DMS153 treated with DMSO at 0.1 percent for 48 hours (cell line): ENCODE results near the gene CLMN.

ENCODE experiments used
- DNase-seq: peaks from one replicate; lab custom pipeline; 2025; ENCODE audit not compliant: unreplicated experiment; lab: John Stamatoyannopoulos, UW

The CLMN gene, protein sequence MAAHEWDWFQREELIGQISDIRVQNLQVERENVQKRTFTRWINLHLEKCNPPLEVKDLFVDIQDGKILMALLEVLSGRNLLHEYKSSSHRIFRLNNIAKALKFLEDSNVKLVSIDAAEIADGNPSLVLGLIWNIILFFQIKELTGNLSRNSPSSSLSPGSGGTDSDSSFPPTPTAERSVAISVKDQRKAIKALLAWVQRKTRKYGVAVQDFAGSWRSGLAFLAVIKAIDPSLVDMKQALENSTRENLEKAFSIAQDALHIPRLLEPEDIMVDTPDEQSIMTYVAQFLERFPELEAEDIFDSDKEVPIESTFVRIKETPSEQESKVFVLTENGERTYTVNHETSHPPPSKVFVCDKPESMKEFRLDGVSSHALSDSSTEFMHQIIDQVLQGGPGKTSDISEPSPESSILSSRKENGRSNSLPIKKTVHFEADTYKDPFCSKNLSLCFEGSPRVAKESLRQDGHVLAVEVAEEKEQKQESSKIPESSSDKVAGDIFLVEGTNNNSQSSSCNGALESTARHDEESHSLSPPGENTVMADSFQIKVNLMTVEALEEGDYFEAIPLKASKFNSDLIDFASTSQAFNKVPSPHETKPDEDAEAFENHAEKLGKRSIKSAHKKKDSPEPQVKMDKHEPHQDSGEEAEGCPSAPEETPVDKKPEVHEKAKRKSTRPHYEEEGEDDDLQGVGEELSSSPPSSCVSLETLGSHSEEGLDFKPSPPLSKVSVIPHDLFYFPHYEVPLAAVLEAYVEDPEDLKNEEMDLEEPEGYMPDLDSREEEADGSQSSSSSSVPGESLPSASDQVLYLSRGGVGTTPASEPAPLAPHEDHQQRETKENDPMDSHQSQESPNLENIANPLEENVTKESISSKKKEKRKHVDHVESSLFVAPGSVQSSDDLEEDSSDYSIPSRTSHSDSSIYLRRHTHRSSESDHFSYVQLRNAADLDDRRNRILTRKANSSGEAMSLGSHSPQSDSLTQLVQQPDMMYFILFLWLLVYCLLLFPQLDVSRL

DNA sequence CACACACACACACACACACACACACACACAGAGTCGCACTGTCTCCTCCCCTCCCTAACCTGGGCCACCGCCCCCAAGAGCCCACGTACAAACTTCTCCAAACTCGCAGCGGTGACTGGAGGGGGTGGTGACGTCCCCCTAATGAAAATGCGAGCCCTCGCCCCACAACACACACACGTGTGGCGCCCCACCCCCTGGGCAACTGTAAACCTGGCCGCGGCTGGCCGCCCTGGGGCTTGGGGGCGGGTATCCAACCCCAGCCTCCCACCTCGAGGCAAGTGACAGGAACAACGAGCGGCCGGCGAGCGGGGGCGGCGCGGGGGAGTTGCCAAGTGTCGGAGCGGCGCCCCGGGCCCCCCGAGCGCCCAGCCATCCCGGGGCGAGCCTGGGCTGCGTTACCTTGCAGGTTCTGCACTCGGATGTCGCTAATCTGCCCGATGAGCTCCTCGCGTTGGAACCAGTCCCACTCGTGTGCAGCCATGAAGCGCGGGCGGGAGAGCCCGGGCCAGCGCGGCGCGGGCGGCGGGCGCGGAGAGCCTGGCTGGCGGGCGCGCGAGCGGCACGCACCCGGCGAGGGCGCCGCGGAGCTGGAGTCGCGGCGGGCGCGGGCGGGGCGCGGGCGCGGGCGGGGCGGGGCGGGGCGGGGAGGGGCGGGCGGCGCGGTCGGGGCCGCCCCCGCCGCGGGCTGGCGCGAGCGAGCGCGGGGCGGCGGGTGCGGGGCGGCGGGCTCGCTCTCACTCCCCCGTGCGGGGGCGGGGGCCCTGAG is at the start of gene CLMN:
Gene CLMN, minus strand, starts transcription at position 597 of the 766 bp plus-strand sequence. Its CDS starts 116 bp downstream, at position 481.
- DNase-seq: no peak

DNA sequence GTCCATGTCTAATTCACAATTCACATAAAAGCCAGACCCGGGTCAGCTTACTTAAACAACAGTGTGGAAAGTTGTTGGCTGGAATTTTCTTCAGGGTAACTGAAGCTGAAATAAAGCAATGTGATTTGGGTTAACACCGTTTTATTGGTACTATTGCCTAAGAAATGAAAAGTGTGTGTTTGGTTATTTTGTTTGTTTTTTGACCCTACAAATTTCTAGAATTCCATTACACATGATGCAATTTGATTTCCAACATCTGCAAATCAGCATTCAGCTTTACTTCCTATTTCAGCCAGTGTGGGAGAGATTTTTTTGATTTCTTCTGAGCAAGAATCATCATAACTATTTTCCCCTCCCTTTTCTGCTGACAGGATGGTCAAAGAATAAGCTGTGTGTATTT is 45.7 kb upstream of the CLMN start:
- DNase-seq: no peak

DNA sequence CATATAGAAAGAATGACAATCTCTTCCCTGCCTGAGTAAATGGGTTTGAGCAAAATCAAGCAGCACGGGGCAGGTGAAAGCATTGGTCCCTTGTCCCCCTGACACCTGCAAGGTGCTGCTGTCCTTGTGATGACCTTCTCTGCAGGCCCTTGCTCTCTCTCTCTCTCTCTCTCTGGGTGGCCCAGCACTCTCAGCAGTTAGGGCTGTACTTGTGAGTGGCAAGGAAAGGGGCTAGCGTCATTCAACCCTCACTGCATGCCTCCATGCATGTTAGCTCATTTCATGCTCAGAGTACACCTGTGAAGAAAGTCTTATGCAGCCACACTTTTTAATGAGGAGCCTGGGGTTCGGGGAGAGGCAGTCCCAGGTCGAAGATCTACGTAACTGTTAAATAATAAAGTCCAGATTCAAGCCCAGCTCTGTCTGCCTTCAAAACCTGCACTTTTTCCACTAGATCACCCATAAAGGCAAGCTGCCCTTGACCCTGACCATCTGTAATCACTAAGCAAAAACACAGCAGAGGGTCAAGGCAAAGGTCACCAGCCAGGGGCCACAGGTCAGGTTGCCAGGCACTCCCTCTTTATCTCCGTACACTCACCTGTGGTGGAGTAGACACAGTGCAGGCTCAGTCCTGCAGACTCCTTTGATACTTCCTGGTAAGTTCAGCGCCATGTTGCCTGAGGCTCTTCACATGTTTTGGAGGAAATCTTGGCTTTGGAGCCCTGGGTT is 44.9 kb upstream of the CLMN start:
- no peak for DNase-seq

DNA sequence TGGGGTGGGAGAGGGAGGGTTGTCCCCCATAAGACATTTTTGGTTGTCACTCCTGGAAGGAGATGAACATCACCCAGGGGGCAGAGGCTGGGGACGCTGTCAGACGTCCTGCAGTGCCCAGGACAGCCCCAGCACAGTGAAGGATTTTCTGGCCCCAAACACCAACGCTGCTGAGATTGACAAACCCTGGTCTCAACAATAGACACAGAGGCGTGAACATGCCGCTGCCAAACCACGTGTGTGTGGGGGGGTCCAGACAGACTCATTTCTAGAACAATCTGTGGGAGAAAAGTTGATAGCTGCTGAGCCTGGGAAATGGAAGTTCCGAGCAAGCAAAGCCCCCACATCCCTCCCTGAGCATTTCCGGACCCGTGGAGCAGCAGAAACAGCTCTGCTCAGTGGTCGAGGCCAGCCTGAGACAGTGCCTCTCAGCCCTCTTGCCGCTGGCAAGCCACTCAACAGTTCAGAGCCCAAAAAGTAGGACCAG is 43.8 kb upstream of the CLMN start:
- DNase-seq: no peak

DNA sequence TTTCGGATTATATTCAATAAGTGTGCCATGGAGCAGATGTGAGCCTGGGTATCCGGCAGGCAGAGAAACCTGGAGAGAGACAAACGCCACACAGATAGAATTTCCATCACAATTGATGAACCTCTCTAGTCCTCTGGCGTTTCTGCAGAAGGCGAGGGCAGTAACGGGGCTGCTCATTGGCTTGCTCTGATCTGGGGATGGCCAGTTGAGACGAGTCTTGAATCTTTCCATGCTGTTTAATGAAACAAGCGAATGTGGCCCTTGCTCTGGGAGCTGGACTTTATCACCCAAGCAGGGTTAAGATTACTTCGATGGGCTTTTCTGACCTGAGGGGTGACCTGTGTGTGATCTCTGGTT is 42.4 kb upstream of the CLMN start:
- DNase-seq: no peak

DNA sequence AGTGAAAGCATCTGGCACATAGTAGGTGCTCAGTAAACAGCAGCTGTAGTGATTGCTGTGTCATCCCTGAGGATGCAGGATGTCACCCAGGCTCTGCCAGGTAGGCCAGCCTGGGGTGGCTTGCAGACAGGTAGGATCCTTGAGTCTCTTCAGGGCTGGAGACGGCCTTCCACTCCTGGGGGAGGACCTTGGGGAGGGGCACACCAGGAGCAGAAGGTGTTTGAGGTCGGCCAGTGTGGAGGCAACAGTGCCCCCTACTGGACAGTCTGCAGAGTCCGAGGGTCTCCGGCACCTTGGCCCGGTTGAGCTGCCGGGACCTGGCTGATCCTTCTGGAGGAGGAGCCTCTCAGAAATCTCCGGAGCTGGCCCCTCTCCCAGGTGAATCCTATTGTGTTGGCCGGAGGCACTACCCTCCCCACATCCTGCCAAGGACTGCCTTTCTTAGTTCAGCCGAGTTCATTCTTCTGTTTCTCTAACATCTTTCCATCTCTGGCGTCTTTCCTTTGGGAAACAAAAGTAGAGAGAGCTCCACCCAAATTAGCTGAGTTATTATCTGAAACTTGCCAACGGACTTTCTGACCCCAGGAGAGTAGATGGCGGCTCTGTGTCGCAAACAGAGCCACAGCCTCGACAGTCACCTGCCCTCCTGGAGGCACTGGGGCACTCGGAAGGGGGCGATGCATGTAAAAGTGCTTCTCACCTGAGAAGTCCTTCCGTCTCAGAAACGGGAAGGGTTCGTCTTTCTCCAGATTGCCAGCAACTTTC is 41.8 kb upstream of the CLMN start:
- no peak for DNase-seq

DNA sequence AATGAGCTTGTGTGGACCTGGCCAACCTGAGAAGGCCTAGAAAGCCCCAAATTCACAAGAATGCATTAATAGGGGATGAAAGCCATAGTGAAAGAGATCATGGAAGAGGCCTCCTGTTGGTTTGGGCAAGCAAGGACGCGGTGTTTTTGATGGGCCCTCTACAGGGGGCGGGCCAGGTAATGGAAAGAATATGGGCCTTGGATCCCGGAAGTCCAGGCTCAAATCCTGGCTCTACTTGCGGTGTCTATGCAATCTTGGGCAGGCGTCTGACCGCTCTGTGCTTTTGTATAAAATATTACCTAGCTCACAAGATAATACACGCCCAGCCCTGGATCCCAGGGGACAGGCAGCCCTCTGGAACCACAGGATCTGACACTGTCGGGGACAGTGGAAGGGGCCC is 41.1 kb upstream of the CLMN start:
- DNase-seq: no peak

DNA sequence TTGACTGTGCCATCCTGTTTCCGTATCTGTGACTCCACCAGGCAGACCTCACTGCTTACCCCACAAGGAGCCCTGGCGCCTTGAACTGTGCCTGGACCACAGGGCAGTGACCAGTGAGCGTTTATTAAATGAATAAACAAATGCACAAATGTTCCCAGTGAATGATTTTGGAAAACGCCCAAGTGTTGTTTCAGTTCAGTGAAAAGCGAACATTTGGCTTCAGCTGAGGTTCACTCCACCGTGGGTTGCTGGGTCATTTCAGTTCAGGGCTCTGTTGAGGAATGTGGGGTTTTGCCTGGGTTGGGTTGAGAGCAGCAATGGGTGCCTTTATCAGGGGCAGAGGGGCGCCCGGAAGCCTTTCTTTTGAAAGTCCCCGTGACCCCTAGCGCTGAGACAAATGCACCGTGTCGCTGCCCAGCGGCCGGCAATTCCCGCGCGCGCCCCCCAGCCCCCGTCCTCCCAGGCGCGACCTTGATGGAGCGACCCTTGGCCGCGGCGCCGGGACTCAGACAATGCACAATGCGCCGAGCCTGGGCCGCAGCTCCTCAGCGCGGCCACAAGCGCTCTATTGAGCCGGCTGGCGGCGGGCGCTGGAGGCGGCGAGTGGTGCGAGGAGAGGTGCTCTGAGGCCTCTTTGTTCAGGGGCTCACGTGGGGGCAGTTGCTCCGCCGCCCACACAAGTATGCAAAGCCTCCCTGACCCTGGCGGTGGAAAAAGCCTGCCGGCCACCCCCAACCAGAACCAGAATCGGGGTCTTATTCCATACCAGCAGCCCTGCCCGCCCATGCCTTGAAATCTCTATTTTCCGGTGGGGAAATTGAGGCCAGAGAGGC is 40.5 kb upstream of the CLMN start:
- no peak for DNase-seq

DNA sequence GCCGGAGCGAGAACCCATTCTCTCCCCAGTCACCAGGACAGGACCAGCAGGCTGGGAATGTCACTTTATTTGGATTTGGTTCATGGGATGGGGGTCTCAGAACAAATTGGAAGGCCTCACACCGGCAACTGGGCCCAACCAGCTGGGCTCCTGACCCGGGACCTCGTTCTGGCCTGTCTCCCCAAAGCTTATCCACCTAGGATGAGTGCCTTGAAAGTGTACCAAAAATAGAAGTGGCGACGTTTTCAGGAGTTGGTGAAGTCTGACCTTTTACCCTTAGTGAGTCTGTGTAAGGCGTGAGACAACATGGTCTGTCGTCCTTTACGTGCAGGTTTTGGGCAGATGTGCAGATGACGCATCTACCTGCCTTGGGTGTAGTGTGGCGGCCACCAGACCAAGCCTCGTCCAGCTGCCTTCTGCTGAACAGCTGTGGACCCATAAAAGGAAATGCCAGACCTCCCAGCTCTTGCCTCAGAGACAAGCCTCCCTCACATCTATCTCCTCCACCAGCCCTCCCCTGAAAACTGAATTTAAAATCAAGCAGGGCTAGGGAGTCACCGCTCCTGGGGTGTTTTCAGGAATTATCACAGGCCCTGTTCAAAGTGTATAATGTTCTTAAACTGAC is 36.6 kb upstream of the CLMN start:
- no peak for DNase-seq

DNA sequence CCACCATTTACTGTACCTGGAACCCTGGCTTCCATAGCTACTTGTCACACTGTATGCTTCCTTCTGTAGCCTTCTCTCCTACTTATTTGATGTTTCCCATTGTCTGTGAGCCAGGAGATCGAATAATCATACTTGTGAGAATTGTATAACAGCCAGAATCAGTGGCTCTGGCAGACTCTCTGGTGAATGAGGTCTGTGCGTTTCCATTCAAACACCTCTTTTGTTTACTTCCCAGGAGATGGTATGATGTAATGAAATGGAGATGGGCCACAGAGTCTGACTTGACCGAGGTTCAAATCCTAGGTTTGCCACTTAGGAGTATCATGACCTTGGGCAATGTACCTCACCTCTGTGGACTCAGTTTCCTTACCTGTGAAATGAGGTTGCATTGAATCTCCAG is 35.7 kb upstream of the CLMN start:
- DNase-seq: no peak

DNA sequence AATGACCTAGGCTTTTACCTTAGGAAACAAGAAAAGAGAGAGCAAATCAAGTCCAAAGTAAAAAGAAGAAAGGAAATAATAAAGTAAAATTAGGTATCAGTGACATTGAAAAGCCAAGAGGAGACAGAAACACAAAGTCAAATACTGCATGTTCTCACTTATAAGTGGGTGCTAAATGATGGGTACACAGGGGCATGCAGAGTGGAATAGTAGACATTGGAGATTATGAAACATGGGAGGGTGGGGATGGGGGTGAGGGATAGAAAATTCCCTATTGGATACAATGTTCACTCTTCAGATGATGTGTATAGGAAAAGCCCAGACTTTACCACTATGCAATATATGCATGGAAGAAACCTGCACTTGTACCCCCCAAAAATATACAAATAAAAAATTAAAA is 35.1 kb upstream of the CLMN start:
- no peak for DNase-seq

DNA sequence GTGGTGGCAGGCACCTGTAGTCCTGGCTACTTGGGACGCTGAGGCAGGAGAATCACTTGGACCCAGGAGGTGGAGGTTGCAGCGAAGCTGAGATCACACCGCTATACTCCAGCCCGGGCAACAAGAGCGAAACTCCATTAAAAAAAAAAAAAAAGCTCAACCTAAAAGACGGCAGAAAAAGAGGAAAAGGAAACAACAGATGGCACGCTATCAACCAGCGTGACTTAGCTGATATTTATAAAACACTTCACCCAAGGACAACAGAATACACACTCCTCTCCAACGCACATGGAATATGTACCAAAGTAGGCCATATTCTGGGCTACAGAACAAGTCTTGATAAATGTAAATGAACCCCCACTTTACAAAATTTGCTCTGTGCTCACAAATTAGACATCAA is 34.0 kb upstream of the CLMN start:
- no peak for DNase-seq

DNA sequence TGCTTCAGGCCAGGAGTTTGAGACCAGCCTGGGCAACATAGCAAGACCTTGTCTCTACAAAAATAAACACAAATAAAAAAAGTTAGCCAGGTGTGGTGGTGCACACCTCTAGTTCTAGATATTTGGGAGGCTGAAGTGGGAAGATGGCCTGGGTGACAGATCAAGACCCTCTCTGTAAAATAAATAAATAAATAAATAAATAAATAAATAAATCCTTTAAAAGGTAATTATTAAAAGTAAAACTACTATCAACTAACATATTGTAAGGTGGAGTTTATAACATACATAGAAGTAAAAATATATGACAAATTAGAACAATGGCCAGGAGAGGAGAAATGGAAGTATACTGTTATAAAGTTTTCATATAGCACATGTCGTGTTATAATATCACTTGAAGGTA is 33.3 kb upstream of the CLMN start:
- no peak for DNase-seq

DNA sequence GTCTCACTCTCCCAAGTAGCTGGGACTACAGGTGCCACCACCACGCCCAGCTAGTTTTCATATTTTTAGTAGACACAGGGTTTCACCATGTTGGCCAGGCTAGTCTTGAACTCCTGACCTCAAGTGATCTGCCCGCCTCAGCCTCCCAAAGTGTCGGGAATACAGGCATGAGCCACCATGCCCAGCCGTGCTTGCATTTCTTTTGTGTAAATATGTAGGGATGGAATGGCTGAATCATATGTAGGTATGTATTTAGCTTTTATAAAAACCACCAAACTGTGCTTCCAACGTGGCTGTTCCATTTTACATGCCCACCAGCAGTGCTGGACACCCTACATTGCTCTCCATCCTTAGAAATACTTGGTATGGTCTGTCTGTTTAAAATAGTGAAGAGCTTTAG is 32.8 kb upstream of the CLMN start:
- no peak for DNase-seq

DNA sequence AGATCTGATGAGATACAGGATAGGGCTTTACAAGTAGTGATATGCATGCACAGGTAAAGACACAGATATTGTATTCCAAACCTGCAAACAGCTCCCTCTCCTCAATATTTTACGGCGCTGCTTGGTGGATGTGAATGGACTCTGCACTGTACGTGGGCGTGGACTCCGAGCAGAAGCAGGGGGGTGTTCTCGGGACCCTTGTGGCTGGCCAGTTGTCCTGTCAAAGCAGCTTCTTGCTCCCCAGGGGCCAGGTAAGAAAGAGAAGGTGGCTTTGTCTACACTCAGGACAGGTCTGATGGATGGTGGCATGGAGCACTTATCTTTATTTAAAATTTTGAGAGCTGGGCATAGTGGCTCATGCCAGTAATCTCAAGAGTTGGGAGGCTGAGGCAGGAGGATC is 29.5 kb upstream of the CLMN start:
- DNase-seq: no peak

DNA sequence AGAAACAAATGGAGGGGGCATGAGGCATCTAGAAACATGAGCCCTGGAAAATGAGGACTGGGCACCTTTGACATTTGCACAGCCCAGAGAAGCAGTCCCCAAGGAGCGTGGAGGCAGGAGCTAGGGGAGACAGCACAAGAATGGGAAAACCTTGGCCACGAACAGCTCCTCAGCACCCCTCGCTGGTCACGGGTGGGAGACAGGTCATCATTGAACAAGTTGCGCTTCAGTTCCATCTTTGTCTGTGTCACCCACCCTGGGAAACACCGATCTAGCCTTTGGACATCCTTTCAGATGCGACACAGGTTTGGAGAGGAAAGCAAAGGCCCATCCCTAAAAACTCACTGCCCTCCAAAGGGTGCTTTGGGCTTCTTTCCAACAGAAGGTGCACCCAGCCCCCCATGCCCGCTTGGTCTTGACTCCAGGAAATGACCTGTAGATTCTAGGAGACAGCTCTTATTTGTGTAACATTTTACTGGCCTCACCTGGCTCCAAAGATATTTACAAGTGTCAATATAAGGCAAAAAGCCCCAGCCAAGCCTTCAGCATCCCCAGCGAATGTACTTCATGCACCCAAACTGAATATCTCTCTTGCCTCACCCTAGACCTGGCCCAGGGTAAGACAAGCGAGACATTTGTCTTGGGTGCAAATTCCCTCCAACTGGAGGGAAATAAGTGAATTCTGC is 28.8 kb upstream of the CLMN start:
- DNase-seq: no peak

DNA sequence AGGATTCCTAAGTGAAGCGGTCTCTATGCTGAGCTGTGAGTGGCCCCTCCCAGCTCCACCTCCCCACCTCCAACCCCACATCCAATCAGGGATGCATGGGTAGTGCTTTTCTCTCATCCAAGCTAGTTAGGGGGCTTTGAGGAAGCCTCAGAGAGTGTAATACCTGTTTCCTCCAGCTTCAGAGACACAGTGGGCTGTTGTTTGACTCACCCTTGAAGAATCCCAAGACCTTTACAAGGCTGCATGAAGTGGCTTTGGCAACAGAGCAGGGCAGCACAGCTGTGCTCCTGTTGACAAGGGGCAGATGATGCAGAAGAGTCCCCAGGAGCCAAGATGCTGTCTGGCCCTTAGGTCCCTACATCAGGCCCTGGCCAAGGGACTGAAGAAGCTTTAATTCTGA is 27.1 kb upstream of the CLMN start:
- no peak for DNase-seq

DNA sequence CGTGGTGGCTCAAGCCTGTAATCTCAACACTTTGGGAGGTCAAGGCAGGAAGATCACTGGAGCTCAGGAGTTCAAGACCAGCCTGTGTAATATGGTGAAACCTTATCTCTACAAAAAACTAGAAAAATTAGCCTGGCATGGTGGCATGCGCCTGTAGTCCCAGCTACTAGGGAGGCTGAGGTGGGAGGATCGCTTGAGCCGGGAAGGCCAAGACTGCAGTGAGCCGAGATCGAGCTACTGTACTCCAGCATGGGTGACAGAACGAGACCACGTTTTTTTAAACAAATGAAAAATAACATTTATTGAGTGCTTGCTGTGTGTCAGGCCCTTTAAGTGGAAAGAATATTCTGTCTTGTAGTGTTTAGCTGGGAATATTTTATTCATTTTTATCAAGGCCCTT is 26.6 kb upstream of the CLMN start:
- DNase-seq: no peak
